ENCODE measurements around the gene ECSCR. TPM values are rescaled to one million over a fixed set of nuclear protein-coding genes. Genes with fewer than 3 reads are reported as not detected.
A peak's percentile ranks its signal among the peaks of the same experiment; 100 is the strongest.
"Not testable (repeated sequence)": the region's sequence is repeated elsewhere in the genome, so short reads cannot be mapped to it uniquely, and the experiment has no call there.

ECSCR gene
- 365 and 377 TPM in 2 replicates for total RNA-seq
- polyA plus RNA-seq = 1,085 and 1,188 TPM in 2 replicates
- 915 and 1,040 TPM in 2 replicates for polyA plus RNA-seq (2011; cell fraction: cytosol; rRNA removed)
- 372 and 386 TPM in 2 replicates for polyA plus RNA-seq (2011; cell fraction: nucleus; rRNA removed)
- polyA plus RNA-seq (2012) = 467 and 640 TPM in 2 replicates
- 533 and 550 TPM in 2 replicates for polyA minus RNA-seq
- polyA minus RNA-seq (2011; cell fraction: cytosol; rRNA and poly(A)+ RNA removed) = not detected
- 142 and 146 TPM in 2 replicates for polyA minus RNA-seq (2011; cell fraction: nucleus; rRNA and poly(A)+ RNA removed)
- percentile 99 among the genes with signal in this experiment for Bru-seq, nascent RNA
- percentile 99 among the genes with signal in this experiment for BruChase-seq, experiment 1, labeled RNA remaining after a 6-hour chase
- percentile 99 among the genes with signal in this experiment for BruChase-seq, experiment 2, labeled RNA remaining after a 2-hour chase
- long read RNA-seq, transcript ECSCR-201 (10 exons, 1,035 nt) = major isoform, 411 of 412 reads
- long read RNA-seq, partial matches to known transcripts = 1 of 412 reads
- long read RNA-seq, other reads (novel, unspliced or antisense) = 0 of 412 reads

- no peaks in the 10 kb centered on the region for H3K9me3 ChIP-seq (replicated peaks; ENCODE audit: control insufficient read depth, insufficient read depth, low read length)
- FAIRE-seq (peak; percentile 97), DNase-seq (ENCODE audit: low read depth, low spot score) (peak; percentile 92)
- H3K9me1 ChIP-seq (replicated peaks; ENCODE audit: control insufficient read depth, extremely low read depth, insufficient read depth, low read length) = no peaks in the 10 kb centered on the region
- H4K20me1 ChIP-seq (replicated peaks; ENCODE audit: control insufficient read depth, extremely low read depth, insufficient read depth, low read length) = no peaks in the 10 kb centered on the region
- H3K4me2 ChIP-seq (ENCODE audit: insufficient read depth, low read length) = peak within 1 kb of the TSS; percentile 96
- CTCF ChIA-PET = interaction anchor here (0.7 to 2.2 kb wide), 9 partner anchors 10 to 100 kb away, joined by 3 to 20 read pairs (median 4); partner anchors contain the start of gene STING1
- H3K79me2 ChIP-seq (ENCODE audit: control insufficient read depth, insufficient read depth, low read length) = peaks cover 44% of the 10 kb centered on the region
- no peak for TF ChIP-seq MAX (IDR thresholded peaks at IDR 0.05; ENCODE audit: insufficient read depth, insufficient read length)
- no peak for TF ChIP-seq CTCF (IDR thresholded peaks at IDR 0.05; ENCODE audit: extremely low read depth in 1 of 2, insufficient read depth in 1 of 2, low read depth in 1 of 2, low read length in 2 of 2)
- TF ChIP-seq POLR2AphosphoS5 (IDR thresholded peaks at IDR 0.05; ENCODE audit: insufficient read depth, low read depth, low read length) = peak; percentile 97
- TF ChIP-seq FOS (IDR thresholded peaks at IDR 0.05; ENCODE audit: borderline replicate concordance, insufficient read depth, low read length) = no peak
- peak; percentile 95 for TF ChIP-seq POLR2A (IDR thresholded peaks at IDR 0.05; ENCODE audit: low read depth, low read length)
- no peak for TF ChIP-seq MYC (IDR thresholded peaks at IDR 0.05; ENCODE audit: low read depth, low read length)
- TF ChIP-seq GATA2 (IDR thresholded peaks at IDR 0.05; ENCODE audit: insufficient read depth, insufficient read length, low read depth, low read length) = no peak
- no peak for TF ChIP-seq JUN (IDR thresholded peaks at IDR 0.05; ENCODE audit: borderline replicate concordance, insufficient read depth, insufficient read length, low read depth)
- no peak for TF ChIP-seq EZH2 (IDR thresholded peaks at IDR 0.05; ENCODE audit: borderline replicate concordance, low read depth, low read length, severe bottlenecking)
- H2AFZ ChIP-seq (ENCODE audit: low read depth, low read length) = peak within 1 kb of the TSS; percentile 10
- peak within 1 kb of the TSS; percentile 99 for H3K27ac ChIP-seq (ENCODE audit: insufficient read depth, low read depth, low read length)
- POLR2A ChIA-PET = interaction anchor here (0.6 to 2.1 kb wide), 12 partner anchors 10 to 189 kb away, joined by 3 to 21 read pairs (median 6); partner anchors contain the start of genes DNAJC18, SPATA24, STING1 and UBE2D2
- peaks cover 4 to 6% of the 10 kb centered on the region in 2 experiments for H3K36me3 ChIP-seq (ENCODE audit: control insufficient read depth in 2 of 2, extremely low read depth in 1 of 2, insufficient read depth in 2 of 2, low read length in 2 of 2)
- H3K27me3 ChIP-seq (ENCODE audit: control insufficient read depth in 2 of 2, insufficient read depth in 2 of 2, low read length in 2 of 2) = no peaks in the 10 kb centered on the region
- no TSS peak for BruUV-seq (replicated peaks)
- peak within 1 kb of the TSS; percentile 99 for H3K9ac ChIP-seq (replicated peaks; ENCODE audit: extremely low read depth, insufficient read depth, low read length)
- peak within 1 kb of the TSS; percentile 40 to 97 (median 87) for H3K4me3 ChIP-seq (replicated peaks in 1 of 3; ENCODE audit: insufficient read depth in 1 of 3, low read depth in 1 of 3, low read length in 3 of 3)
- dilution Hi-C loops (cut with MboI; ENCODE audit: extremely low pct_ligation_motif_present, low sequenced_read_pairs) = no loop called here
- H3K4me1 ChIP-seq (ENCODE audit: control insufficient read depth, extremely low read depth, insufficient read depth, low read length) = peaks cover 41% of the 10 kb centered on the region
- intact Hi-C loops (cut with micrococcal nuclease) = loop anchor here (1.0 kb wide), 6 partner anchors 11 to 99 kb away; partner anchors contain the start of genes STING1 and UBE2D2
These were observed at the start of gene ECSCR for GRCh38 chr5:139462586-139463276. Gene ECSCR, minus strand, starts transcription at chr5:139462743. Its CDS starts 73 bp downstream, at chr5:139462670.

GRCh38 chr5:139504722-139505121 lies 42.2 kb upstream of the ECSCR start:
- CTCF ChIA-PET = interaction anchor here (1.1 to 1.6 kb wide), 5 partner anchors 9 to 82 kb away, joined by 3 to 9 read pairs (median 3); no protein-coding TSS in a partner anchor
- POLR2A ChIA-PET; BruUV-seq (replicated peaks); H3K9ac ChIP-seq (replicated peaks; ENCODE audit: extremely low read depth, insufficient read depth, low read length); H3K79me2 ChIP-seq (ENCODE audit: control insufficient read depth, insufficient read depth, low read length); H3K9me3 ChIP-seq (replicated peaks; ENCODE audit: control insufficient read depth, insufficient read depth, low read length); dilution Hi-C loops (cut with MboI; ENCODE audit: extremely low pct_ligation_motif_present, low sequenced_read_pairs); H3K4me3 ChIP-seq (replicated peaks in 1 of 3; ENCODE audit: insufficient read depth in 1 of 3, low read depth in 1 of 3, low read length in 3 of 3); H3K4me1 ChIP-seq (ENCODE audit: control insufficient read depth, extremely low read depth, insufficient read depth, low read length); H4K20me1 ChIP-seq (replicated peaks; ENCODE audit: control insufficient read depth, extremely low read depth, insufficient read depth, low read length); H3K9me1 ChIP-seq (replicated peaks; ENCODE audit: control insufficient read depth, extremely low read depth, insufficient read depth, low read length); DNase-seq (ENCODE audit: low read depth, low spot score); H3K36me3 ChIP-seq (ENCODE audit: control insufficient read depth in 2 of 2, extremely low read depth in 1 of 2, insufficient read depth in 2 of 2, low read length in 2 of 2); H3K27ac ChIP-seq (ENCODE audit: insufficient read depth, low read depth, low read length); H3K4me2 ChIP-seq (ENCODE audit: insufficient read depth, low read length); H2AFZ ChIP-seq (ENCODE audit: low read depth, low read length); H3K27me3 ChIP-seq (ENCODE audit: control insufficient read depth in 2 of 2, insufficient read depth in 2 of 2, low read length in 2 of 2); FAIRE-seq; intact Hi-C loops (cut with micrococcal nuclease): not testable (repeated sequence)
